Hepatocyte (in vitro differentiated cells): ENCODE measurements around the gene CHCHD4. TPM values are rescaled to one million over a fixed set of nuclear protein-coding genes. Genes with fewer than 3 reads are reported as not detected.
"Not testable (repeated sequence)": the region's sequence is repeated elsewhere in the genome, so short reads cannot be mapped to it uniquely, and the experiment has no call there.

Experiments used
- DNase-seq: peaks from one replicate; pipeline ENCODE4 v3.0.0-alpha.2; 2016; ENCODE audit warnings: low spot score
- H2AFZ ChIP-seq: fragments of 200-600 bp; sonication (generic); 2 replicates; pipeline ENCODE4 v1.6.0; 2016; ENCODE audit warnings: antibody characterized with exemption, mild to moderate bottlenecking
- H3K27ac ChIP-seq: fragments of 200-600 bp; sonication (generic); 2 replicates; pipeline ENCODE4 v1.5.1; 2016; ENCODE audit warnings: mild to moderate bottlenecking
- H3K27me3 ChIP-seq: fragments of 200-600 bp; sonication (generic); 2 replicates; pipeline ENCODE4 v1.6.1; 2016
- H3K36me3 ChIP-seq: fragments of 200-600 bp; sonication (generic); replicated peaks from 2 replicates; pipeline ENCODE4 v1.5.1; 2016; ENCODE audit warnings: low read depth; ENCODE audit not compliant: insufficient read depth
- H3K4me1 ChIP-seq: fragments of 200-600 bp; sonication (generic); 2 replicates; pipeline ENCODE4 v1.5.1; 2016; ENCODE audit warnings: mild to moderate bottlenecking, moderate library complexity; ENCODE audit not compliant: insufficient read depth
- H3K4me2 ChIP-seq: fragments of 200-600 bp; sonication (generic); 2 replicates; pipeline ENCODE4 v1.6.0; 2016
- H3K4me3 ChIP-seq: fragments of 200-600 bp; sonication (generic); 2 replicates; pipeline ENCODE4 v1.5.1; 2016; ENCODE audit warnings: mild to moderate bottlenecking
- H3K79me2 ChIP-seq: fragments of 200-600 bp; sonication (generic); 2 replicates; pipeline ENCODE4 v1.6.0; 2017; ENCODE audit warnings: mild to moderate bottlenecking
- H3K9me2 ChIP-seq: fragments of 200-600 bp; sonication (generic); replicated peaks from 2 replicates; pipeline ENCODE4 v1.6.0; 2017; ENCODE audit warnings: mild to moderate bottlenecking; ENCODE audit not compliant: insufficient read depth
- H3K9me3 ChIP-seq: fragments of 200-600 bp; sonication (generic); 2 replicates; pipeline ENCODE4 v1.5.1; 2016; ENCODE audit warnings: low read depth, mild to moderate bottlenecking
- H4K20me1 ChIP-seq: fragments of 200-600 bp; sonication (generic); 2 replicates; pipeline ENCODE4 v1.6.0; 2016; ENCODE audit warnings: mild to moderate bottlenecking; ENCODE audit not compliant: insufficient read depth, poor library complexity, severe bottlenecking
- EZH2 ChIP-seq: fragments of 200-600 bp; sonication (generic); IDR thresholded peaks from 2 replicates; pipeline ENCODE4 v1.6.1; 2016; ENCODE audit warnings: antibody characterized with exemption, mild to moderate bottlenecking, borderline replicate concordance
- EZH2phosphoT487 ChIP-seq: fragments of 200-600 bp; sonication (generic); IDR thresholded peaks from one replicate; pipeline ENCODE4 v1.6.1; 2018; ENCODE audit warnings: antibody characterized with exemption, mild to moderate bottlenecking, low read depth, moderate library complexity; ENCODE audit not compliant: unreplicated experiment, severe bottlenecking
- WGBS: methylation state at CpG from one replicate; pipeline ENCODE4 v1.1.6; 2016; ENCODE audit warnings: low lambda C conversion rate; ENCODE audit errors: missing lambda C conversion rate; 5-methylcytosine and 5-hydroxymethylcytosine counted together
- polyA plus RNA-seq: library from polyadenylated mRNA; unstranded; fragments of >200 nt; fragmentation: Nextera tagmentation; extraction: Ambion mirVana; gene quantifications from 2 replicates; pipeline ENCODE4 v1.2.1, GENCODE V29; 2016
- total RNA-seq: library from RNA; depleted of rRNA; stranded (reverse); fragments of >200 nt; gene quantifications from 2 replicates; pipeline ENCODE4 v1.2.3, GENCODE V29; 2014
- TF ChIP-seq, protein P1 (sequence below): fragments of 200-600 bp; sonication (generic); IDR thresholded peaks from 2 replicates; pipeline ENCODE4 v1.5.1; 2016; ENCODE audit warnings: antibody characterized with exemption, mild to moderate bottlenecking; ENCODE audit not compliant: poor library complexity

The CHCHD4 gene
- total and polyA plus RNA-seq, 2 experiments from 2014 or later = 15.2 to 22.8 TPM

DNA sequence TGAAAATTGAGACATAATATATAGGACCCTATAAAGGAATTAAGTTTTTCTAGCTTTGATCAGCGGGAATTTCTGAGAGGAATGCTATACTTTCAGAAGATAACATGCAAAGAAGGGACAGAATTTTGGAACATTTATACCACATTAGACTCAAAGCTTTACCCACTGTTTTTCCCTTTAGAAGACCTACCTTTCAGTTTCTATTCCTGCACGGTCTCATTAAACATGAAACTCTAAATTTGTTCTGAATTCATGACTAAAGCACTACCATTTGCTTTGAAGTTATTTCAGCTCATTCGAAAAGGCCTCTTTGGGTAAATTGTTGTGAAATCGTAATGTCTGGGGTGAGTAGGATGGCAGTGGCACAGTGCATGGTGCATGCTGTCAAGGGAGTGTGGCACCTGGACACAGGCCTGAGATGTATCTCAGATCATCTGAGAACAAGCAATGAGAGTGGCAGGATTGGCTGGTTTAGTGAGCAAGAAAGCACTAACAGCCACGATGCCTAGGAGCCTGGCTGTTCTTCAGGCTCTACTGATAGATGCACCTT lies 42.5 kb downstream of the CHCHD4 start:
- Histone ChIP-seq H4K20me1 (no peaks in the 10 kb centered on the region), H3K4me1 (no peaks in the 10 kb centered on the region), H3K4me3 (no peak overlapping the region), H3K79me2 (no peaks in the 10 kb centered on the region), H3K9me3 (no peaks in the 10 kb centered on the region), H3K9me2 (no peaks in the 10 kb centered on the region), H2AFZ (no peak overlapping the region), H3K4me2 (no peak overlapping the region), H3K27me3 (no peaks in the 10 kb centered on the region), H3K36me3 (no peaks in the 10 kb centered on the region), H3K27ac (no peak overlapping the region)
- DNase-seq = no peak
- WGBS = 83% methylated on average over 5 of the region's 5 CpGs
- no peak for TF ChIP-seq EZH2phosphoT487

DNA sequence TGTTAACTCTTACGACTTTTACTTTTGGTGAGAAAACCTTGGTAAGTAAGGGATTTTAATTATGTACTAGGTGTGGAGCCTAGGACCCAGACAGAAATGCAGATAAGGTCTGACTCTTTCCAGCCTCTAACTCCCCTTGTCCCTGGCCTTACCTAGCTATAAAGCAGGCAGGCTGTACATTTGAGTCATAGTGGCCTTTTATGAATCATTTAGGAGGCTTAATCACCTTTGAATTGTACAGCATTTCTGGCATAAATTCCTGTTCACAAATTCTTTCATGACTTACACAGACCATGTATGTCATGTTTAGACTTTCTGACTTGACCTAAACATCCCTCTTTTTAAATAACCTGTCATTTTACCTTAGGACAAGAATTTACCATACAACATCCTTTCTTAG lies 47.4 kb downstream of the CHCHD4 start:
- TF ChIP-seq EZH2 = no peak
- H3K36me3 ChIP-seq = no peaks in the 10 kb centered on the region
- DNase-seq = no peak
- no peaks in the 10 kb centered on the region for H3K79me2 ChIP-seq
- no peak overlapping the region for H3K27ac ChIP-seq
- 97% methylated on average over 1 of the region's 1 CpG for WGBS
- H3K4me1 ChIP-seq = no peaks in the 10 kb centered on the region
- H3K27me3 ChIP-seq = no peaks in the 10 kb centered on the region
- H2AFZ ChIP-seq = no peak overlapping the region
- H3K9me3 ChIP-seq = no peaks in the 10 kb centered on the region
- H4K20me1 ChIP-seq = no peaks in the 10 kb centered on the region
- H3K4me2 ChIP-seq = no peak overlapping the region
- no peak overlapping the region for H3K4me3 ChIP-seq
- H3K9me2 ChIP-seq = no peaks in the 10 kb centered on the region

DNA sequence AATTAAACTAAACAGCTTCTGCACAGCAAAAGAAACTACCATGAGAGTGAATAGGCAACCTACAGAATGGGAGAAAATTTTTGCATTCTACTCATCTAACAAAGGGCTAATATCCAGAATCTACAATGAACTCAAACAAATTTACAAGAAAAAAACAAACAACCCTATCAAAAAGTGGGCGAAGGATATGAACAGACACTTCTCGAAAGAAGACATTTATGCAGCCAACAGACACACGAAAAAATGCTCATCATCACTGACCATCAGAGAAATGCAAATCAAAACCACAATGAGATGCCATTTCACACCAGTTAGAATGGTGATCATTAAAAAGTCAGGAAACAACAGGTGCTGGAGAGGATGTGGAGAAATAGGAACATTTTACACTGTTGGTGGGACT lies 49.4 kb downstream of the CHCHD4 start:
- H3K9me3 ChIP-seq, H3K36me3 ChIP-seq, H3K79me2 ChIP-seq, H3K27me3 ChIP-seq, H3K4me1 ChIP-seq, DNase-seq, H2AFZ ChIP-seq, H4K20me1 ChIP-seq, H3K4me2 ChIP-seq, H3K4me3 ChIP-seq, H3K9me2 ChIP-seq, H3K27ac ChIP-seq: not testable (repeated sequence)
- 90% methylated on average over 3 of the region's 3 CpGs for WGBS

DNA sequence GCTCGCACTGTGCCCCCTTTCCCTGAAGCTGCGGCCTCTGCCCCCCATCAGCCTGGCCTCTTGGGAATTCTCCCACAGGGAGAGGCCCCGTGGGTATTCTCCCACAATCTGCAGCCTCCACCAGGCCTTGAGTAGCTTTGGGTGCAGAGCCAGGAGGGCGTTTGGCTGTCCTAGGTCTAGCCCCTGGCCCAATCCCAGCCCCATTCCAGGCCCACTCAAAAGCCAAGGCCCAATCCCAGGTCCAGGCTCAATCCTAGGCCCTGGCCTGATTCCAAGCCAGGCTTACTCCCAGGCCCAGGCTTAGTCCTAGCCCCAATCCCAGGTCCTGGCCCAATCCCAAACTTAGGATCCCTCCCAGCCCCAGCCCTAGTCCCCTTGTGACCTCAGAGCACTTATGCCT lies 59.8 kb downstream of the CHCHD4 start:
- no peaks in the 10 kb centered on the region for H3K9me3 ChIP-seq
- TF ChIP-seq EZH2 = no peak
- TF ChIP-seq, protein P1, sequence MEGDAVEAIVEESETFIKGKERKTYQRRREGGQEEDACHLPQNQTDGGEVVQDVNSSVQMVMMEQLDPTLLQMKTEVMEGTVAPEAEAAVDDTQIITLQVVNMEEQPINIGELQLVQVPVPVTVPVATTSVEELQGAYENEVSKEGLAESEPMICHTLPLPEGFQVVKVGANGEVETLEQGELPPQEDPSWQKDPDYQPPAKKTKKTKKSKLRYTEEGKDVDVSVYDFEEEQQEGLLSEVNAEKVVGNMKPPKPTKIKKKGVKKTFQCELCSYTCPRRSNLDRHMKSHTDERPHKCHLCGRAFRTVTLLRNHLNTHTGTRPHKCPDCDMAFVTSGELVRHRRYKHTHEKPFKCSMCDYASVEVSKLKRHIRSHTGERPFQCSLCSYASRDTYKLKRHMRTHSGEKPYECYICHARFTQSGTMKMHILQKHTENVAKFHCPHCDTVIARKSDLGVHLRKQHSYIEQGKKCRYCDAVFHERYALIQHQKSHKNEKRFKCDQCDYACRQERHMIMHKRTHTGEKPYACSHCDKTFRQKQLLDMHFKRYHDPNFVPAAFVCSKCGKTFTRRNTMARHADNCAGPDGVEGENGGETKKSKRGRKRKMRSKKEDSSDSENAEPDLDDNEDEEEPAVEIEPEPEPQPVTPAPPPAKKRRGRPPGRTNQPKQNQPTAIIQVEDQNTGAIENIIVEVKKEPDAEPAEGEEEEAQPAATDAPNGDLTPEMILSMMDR = no peak
- H3K27ac ChIP-seq = no peak overlapping the region
- no peaks in the 10 kb centered on the region for H3K79me2 ChIP-seq
- no peak overlapping the region for H3K4me2 ChIP-seq
- no peak overlapping the region for H2AFZ ChIP-seq
- no peaks in the 10 kb centered on the region for H4K20me1 ChIP-seq
- no peak overlapping the region for H3K4me3 ChIP-seq
- no peaks in the 10 kb centered on the region for H3K27me3 ChIP-seq
- no peak for DNase-seq
- no peaks in the 10 kb centered on the region for H3K4me1 ChIP-seq
- no peaks in the 10 kb centered on the region for H3K9me2 ChIP-seq
- WGBS = 67% methylated on average over 4 of the region's 4 CpGs
- H3K36me3 ChIP-seq = no peaks in the 10 kb centered on the region

DNA sequence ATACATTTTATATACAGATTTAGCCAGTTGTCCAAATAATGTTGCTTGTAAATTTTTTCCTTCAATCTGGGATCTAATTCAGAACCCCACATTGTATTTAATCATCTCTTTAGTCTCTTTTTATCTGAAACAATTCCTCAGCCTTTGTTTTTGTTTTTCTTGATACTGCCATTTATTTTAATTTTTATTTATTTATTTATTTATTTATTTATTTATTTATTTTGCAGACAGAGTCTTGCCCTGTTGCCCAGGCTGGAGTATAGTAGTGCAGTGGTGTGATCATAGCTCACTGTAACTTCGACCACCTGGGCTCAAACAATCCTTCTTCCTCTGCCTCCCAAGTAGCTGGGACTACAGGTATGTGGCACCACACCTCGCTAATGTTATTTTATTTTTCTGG lies 61.5 kb downstream of the CHCHD4 start:
- no peaks in the 10 kb centered on the region for H3K79me2 ChIP-seq
- H3K4me2 ChIP-seq = no peak overlapping the region
- H3K36me3 ChIP-seq = no peaks in the 10 kb centered on the region
- H3K27ac ChIP-seq = no peak overlapping the region
- no peak overlapping the region for H3K4me3 ChIP-seq
- H3K9me3 ChIP-seq = no peaks in the 10 kb centered on the region
- H3K27me3 ChIP-seq = no peaks in the 10 kb centered on the region
- no peaks in the 10 kb centered on the region for H3K9me2 ChIP-seq
- DNase-seq = no peak
- no peaks in the 10 kb centered on the region for H3K4me1 ChIP-seq
- no peaks in the 10 kb centered on the region for H4K20me1 ChIP-seq
- TF ChIP-seq, protein P1 = no peak
- TF ChIP-seq EZH2 (no peak), EZH2phosphoT487 (no peak)
- 92% methylated on average over 2 of the region's 2 CpGs for WGBS
- no peak overlapping the region for H2AFZ ChIP-seq

Other genes with a start within 250 kb of the CHCHD4 start
- 0.13 and 0.28 TPM in 2 replicates for gene WNT7A, start 244.8 kb downstream of the CHCHD4 start, total RNA-seq
- gene WNT7A, start 244.8 kb downstream of the CHCHD4 start, polyA plus RNA-seq = 0.04 and 0.39 TPM in 2 replicates
- gene TMEM43, start 182 bp upstream of the CHCHD4 start, total RNA-seq = 66.4 and 73.1 TPM in 2 replicates
- 52.7 and 59.4 TPM in 2 replicates for gene TMEM43, start 182 bp upstream of the CHCHD4 start, polyA plus RNA-seq
- gene XPC, start 53.7 kb upstream of the CHCHD4 start, total RNA-seq = 28.6 and 29.5 TPM in 2 replicates
- gene XPC, start 53.7 kb upstream of the CHCHD4 start, polyA plus RNA-seq = 27.3 and 27.4 TPM in 2 replicates
- gene LSM3, start 53.9 kb upstream of the CHCHD4 start, total RNA-seq = 10.5 and 12.4 TPM in 2 replicates
- 22.1 and 26.4 TPM in 2 replicates for gene LSM3, start 53.9 kb upstream of the CHCHD4 start, polyA plus RNA-seq